Vein endothelial cell (primary cell): Measurements from ENCODE around the gene INO80B. TPM values are rescaled to one million over a fixed set of nuclear protein-coding genes. Genes with fewer than 3 reads are reported as not detected.

Experiments used
- total RNA-seq: library from RNA; depleted of rRNA; stranded (reverse); fragments of >200 nt; gene quantifications from 2 replicates; pipeline ENCODE4 v1.2.3, GENCODE V29; 2012

The INO80B gene
- 9.5 and 10.5 TPM in 2 replicates for total RNA-seq

GRCh38 chr2:74454654-74455511 is at the start of gene INO80B:
Gene INO80B, plus strand, starts transcription at chr2:74455087. Its CDS starts 30 bp downstream, at chr2:74455117.

DNA sequence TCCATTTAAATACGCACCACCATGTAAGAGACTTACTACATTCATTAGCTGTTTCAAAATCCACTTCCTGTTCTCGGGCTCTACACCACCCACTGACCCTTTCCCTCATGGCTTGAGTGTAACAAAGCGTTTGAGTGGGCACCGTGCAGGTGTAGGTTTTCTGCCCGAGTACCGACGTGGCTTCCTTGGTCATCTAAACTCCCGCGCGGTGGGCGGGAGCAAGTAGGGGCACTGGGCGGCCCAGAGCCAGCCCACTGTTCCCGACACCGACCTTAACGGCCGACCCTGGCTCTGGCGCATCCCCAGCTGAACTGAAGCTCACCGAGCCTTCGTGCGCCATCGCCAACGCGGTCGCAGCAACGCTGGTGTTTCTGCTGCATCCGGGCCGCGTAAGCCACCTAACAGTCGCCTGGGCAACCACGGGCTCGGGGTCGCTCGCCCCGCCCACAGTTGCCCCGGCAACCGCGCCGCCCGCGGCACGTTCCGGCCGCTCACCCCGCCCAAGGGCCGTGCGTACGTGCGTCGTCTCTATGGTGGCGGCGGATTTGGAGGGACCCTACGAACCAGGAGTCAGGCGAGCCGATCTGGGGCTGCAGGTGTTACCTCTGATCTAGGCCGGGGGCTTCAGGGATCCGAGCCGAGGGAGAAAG is 33.5 kb upstream of the INO80B start, which contains the start of the genes C2orf81 and WDR54:
TSS of gene C2orf81 (minus strand) at position 399 of the 650 bp plus-strand sequence. CDS start at position 340, 59 bp downstream.
TSS of gene WDR54 (plus strand) at position 510 of the 650 bp plus-strand sequence. CDS start 424 bp downstream, outside the sequence.

GRCh38 chr2:74441690-74442482 is 13.0 kb upstream of the INO80B start, which contains the start of gene RTKN:
Gene RTKN, minus strand, starts transcription at chr2:74441937. Its CDS starts 121 bp downstream, at chr2:74441816.

GRCh38 chr2:74458132-74458937 is 3.4 kb downstream of the INO80B start, which contains the start of gene WBP1:
Gene WBP1, plus strand, starts transcription at chr2:74458438. Its CDS starts 165 bp downstream, at chr2:74458603.

GRCh38 chr2:74472086-74472944 is 17.4 kb downstream of the INO80B start, which contains the start of gene MRPL53:
Gene MRPL53, minus strand, starts transcription at chr2:74472680. Its CDS starts 20 bp downstream, at chr2:74472660.

GRCh38 chr2:74482801-74483674 is 28.2 kb downstream of the INO80B start, which contains the start of the genes CCDC142 and TTC31:
Gene CCDC142, minus strand, starts transcription at chr2:74482998. Its CDS starts 161 bp downstream, at chr2:74482837.
Gene TTC31, plus strand, starts transcription at chr2:74483081. Its CDS starts 15 bp downstream, at chr2:74483096.

DNA sequence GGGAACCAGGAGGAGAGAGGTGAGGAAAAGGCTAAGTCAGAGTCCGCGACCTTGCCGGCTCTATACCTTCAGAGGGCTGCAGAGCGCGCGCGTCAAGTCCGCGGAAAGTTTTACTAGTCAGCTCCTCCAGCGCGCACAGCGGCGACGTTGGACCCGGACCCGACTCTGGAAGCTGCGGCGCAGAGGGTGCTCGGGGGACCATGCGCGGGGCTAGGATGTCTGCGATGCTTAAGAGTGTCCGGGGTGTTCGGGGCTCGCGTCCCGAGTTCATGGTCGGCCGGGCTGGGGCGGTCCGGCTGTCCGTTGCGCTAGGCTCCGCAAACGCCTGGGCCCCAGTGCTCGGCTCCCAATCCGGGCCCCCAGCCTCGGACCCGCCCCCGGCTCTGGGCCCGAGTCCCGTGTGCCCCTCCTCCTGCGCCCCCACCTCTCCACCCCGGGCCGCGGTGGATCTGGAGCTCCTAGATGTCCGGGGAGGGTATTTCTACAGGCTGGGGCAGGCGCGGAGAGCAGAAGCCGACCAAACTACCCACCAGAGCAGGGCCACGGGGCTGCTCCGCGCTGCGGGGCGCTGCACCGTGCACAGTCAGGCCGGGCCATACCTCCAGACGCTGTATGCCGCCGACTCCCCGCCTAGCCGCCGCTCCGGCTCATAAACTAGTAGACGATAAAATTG is 44.5 kb downstream of the INO80B start, which contains the start of gene LBX2:
TSS of gene LBX2 (minus strand) at position 337 of the 673 bp plus-strand sequence. CDS start at position 271, 66 bp downstream.

DNA sequence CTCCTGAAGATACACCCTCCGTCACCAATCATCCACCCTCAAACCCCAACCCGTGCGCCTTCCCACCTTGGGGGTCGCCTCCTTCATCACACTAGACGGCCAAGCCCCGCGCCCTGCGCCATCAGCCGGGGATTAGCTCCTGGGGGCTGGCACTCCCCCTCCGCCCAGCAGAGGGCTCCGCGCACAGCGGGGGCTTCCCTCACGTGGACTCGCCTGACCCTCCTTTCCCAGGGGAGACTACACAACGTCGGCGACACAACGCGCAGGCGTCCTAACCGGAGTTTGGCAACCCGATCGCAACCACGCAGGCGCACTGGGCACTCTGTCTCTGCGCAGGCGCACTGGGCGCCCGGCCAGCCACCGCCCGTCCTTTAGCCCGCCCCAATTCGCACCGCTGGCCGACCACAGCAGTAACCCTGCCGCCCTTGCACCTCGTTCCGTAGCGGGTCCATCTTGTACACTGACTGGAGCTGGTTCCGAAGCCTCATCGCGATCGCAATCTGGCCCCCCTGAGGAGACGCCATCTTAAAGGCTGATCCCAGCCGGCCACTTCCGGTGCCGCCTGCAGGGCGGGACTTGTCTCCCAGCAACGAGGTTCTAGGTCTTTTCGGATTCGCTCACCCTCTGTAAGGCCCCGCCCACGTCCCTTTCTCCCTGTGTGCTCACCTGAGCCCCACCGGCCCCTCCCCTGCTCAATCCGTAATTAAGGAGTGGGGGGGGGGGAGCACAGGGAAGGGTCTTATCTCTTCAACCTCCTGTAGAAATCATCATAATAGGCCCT is 52.4 kb downstream of the INO80B start, which contains the start of gene PCGF1:
TSS of gene PCGF1 (minus strand) at position 551 of the 781 bp plus-strand sequence. CDS start at position 524, 27 bp downstream.

Other genes with a start within 250 kb of the INO80B start
- gene SLC4A5, start 111.7 kb upstream of the INO80B start, total RNA-seq: 0.65 and 1.1 TPM in 2 replicates
- gene DCTN1, start 74.8 kb upstream of the INO80B start, total RNA-seq: 139 and 141 TPM in 2 replicates
- gene C2orf81, start 33.5 kb upstream of the INO80B start, total RNA-seq: 0.19 TPM in 1 of 2 replicates, not detected in the other
- gene WDR54, start 33.4 kb upstream of the INO80B start, total RNA-seq: 32.2 and 36.9 TPM in 2 replicates
- 10.8 and 17.0 TPM in 2 replicates for gene RTKN, start 13.2 kb upstream of the INO80B start, total RNA-seq
- gene WBP1, start 3.4 kb downstream of the INO80B start, total RNA-seq: 29.4 and 39.2 TPM in 2 replicates
- gene MOGS, start 10.3 kb downstream of the INO80B start, total RNA-seq: 57.5 and 69.2 TPM in 2 replicates
- gene MRPL53, start 17.6 kb downstream of the INO80B start, total RNA-seq: 18.8 and 20.6 TPM in 2 replicates
- 19.5 and 22.9 TPM in 2 replicates for gene CCDC142, start 27.9 kb downstream of the INO80B start, total RNA-seq
- 11.1 and 15.0 TPM in 2 replicates for gene TTC31, start 28.0 kb downstream of the INO80B start, total RNA-seq
- gene LBX2, start 44.5 kb downstream of the INO80B start, total RNA-seq: 2.9 and 3.8 TPM in 2 replicates
- 13.3 and 14.0 TPM in 2 replicates for gene PCGF1, start 52.6 kb downstream of the INO80B start, total RNA-seq
- gene TLX2, start 59.4 kb downstream of the INO80B start, total RNA-seq: not detected in 2 replicates
- gene DQX1, start 71.1 kb downstream of the INO80B start, total RNA-seq: under 0.01 and 0.10 TPM in 2 replicates
- 96.4 and 116 TPM in 2 replicates for gene AUP1, start 74.6 kb downstream of the INO80B start, total RNA-seq
- 32.9 and 42.8 TPM in 2 replicates for gene HTRA2, start 74.8 kb downstream of the INO80B start, total RNA-seq
- gene LOXL3, start 98.9 kb downstream of the INO80B start, total RNA-seq: 1.6 and 2.2 TPM in 2 replicates
- 11.5 and 14.7 TPM in 2 replicates for gene DOK1, start 99.6 kb downstream of the INO80B start, total RNA-seq
- not detected in 2 replicates for gene M1AP, start 193.2 kb downstream of the INO80B start, total RNA-seq
- 3.6 TPM in 2 replicates for gene SEMA4F, start 199.2 kb downstream of the INO80B start, total RNA-seq